Kidney tubule cell (primary cell): ENCODE data around the gene JMY.
A peak's percentile ranks its signal among the peaks of the same experiment; 100 is the strongest.
"Not testable (repeated sequence)": the region's sequence is repeated elsewhere in the genome, so short reads cannot be mapped to it uniquely, and the experiment has no call there.

Source experiments
- DNase-seq: peaks from one replicate; pipeline ENCODE4 v3.0.0-alpha.2; 2018; ENCODE audit warnings: low spot score

The JMY gene

GRCh38 chr5:79236970-79237739, 1.2 kb downstream of the JMY start:
- peak; percentile 75 for DNase-seq

- no peak for DNase-seq
These were observed 2.0 kb downstream of the JMY start for GRCh38 chr5:79237740-79238560.

GRCh38 chr5:79240561-79240960, 4.6 kb downstream of the JMY start:
- no peak for DNase-seq

- DNase-seq: no peak
These were observed 5.6 kb downstream of the JMY start for GRCh38 chr5:79241535-79241979.

GRCh38 chr5:79242242-79243039, 6.5 kb downstream of the JMY start:
- no peak for DNase-seq

GRCh38 chr5:79243224-79243623, 7.3 kb downstream of the JMY start:
- no peak for DNase-seq

GRCh38 chr5:79254067-79254466, 18.1 kb downstream of the JMY start:
- DNase-seq: not testable (repeated sequence)

- peak; percentile 55 for DNase-seq
These were observed 20.0 kb downstream of the JMY start for GRCh38 chr5:79255786-79256557.

- DNase-seq: no peak
These were observed 20.6 kb downstream of the JMY start for GRCh38 chr5:79256563-79256962.

GRCh38 chr5:79257314-79257713, 21.4 kb downstream of the JMY start:
- no peak for DNase-seq

GRCh38 chr5:79258801-79259200, 22.9 kb downstream of the JMY start:
- no peak for DNase-seq

GRCh38 chr5:79259383-79259782, 23.5 kb downstream of the JMY start:
- DNase-seq: no peak

GRCh38 chr5:79259810-79260209, 23.9 kb downstream of the JMY start:
- DNase-seq: no peak

GRCh38 chr5:79261897-79262296, 26.0 kb downstream of the JMY start:
- no peak for DNase-seq

- DNase-seq: no peak
These were observed 27.4 kb downstream of the JMY start for GRCh38 chr5:79263290-79263689.

GRCh38 chr5:79267180-79267579, 31.2 kb downstream of the JMY start:
- DNase-seq: no peak

- DNase-seq: no peak
These were observed 33.8 kb downstream of the JMY start for GRCh38 chr5:79269733-79270166.

- DNase-seq: no peak
These were observed 37.4 kb downstream of the JMY start for GRCh38 chr5:79273341-79273740.

- peak; percentile 18 for DNase-seq
These were observed 48.9 kb downstream of the JMY start for GRCh38 chr5:79284846-79285245.

GRCh38 chr5:79285285-79285684, 49.4 kb downstream of the JMY start:
- DNase-seq: no peak

- no peak for DNase-seq
These were observed 49.9 kb downstream of the JMY start for GRCh38 chr5:79285833-79286232.

- DNase-seq: no peak
These were observed 51.4 kb downstream of the JMY start for GRCh38 chr5:79287380-79287779.
